A549 (cell line): ENCODE data around the gene F10. TPM values are rescaled to one million over a fixed set of nuclear protein-coding genes. Genes with fewer than 3 reads are reported as not detected.

Experiments used
- ATAC-seq, 2 experiments: fragments of 200-7000 bp in 1 of 2; fragments of >200 bp in 1 of 2; cut with Nextera tagmentation in 1 of 2; cut with Tn5 transposase in 1 of 2; 3 replicates each; pipeline versions ENCODE4 v1.8.0 to v1.9.1; 2018 to 2020; ENCODE audit warnings: mild to moderate bottlenecking in 1 of 2, moderate library complexity in 1 of 2
- CTCF ChIA-PET: fragments of 300-600 bp; sonication (Branson Sonifier 250); formaldehyde crosslinking; extraction: SDS; loops from one replicate; lab custom pipeline; 2021; ENCODE audit warnings: antibody characterized with exemption, inconsistent platforms; lab: Yijun Ruan, JAX
- POLR2A ChIA-PET: fragments of 350-600 bp; formaldehyde crosslinking; extraction: SDS; loops from one replicate; lab custom pipeline; 2021; ENCODE audit warnings: antibody characterized with exemption, inconsistent platforms; lab: Yijun Ruan, JAX
- DNase-seq, 2 experiments: peaks; one replicate each; pipeline versions ENCODE4 v3.0.0 to v3.0.0-alpha.2; 2011 to 2016; ENCODE audit warnings: low read depth in 1 of 2, low spot score in 1 of 2
- FAIRE-seq: peaks from 2 replicates; lab custom pipeline; 2011; peaks lifted over from hg19 to GRCh38; lab: Jason Lieb, UNC
- H3K27ac ChIP-seq, 2 experiments: fragments of >200 bp; sonication (Bioruptor Twin); formaldehyde crosslinking; 3 replicates each; pipeline ENCODE4 v1.5.1; 2016 to 2017
- H3K4me1 ChIP-seq: fragments of >200 bp; sonication (Bioruptor Twin); formaldehyde crosslinking; 3 replicates; pipeline ENCODE4 v1.6.1; 2016
- H3K4me2 ChIP-seq: fragments of >200 bp; sonication (Bioruptor Twin); formaldehyde crosslinking; 3 replicates; pipeline ENCODE4 v1.6.1; 2016
- H3K4me3 ChIP-seq: fragments of >200 bp; sonication (Bioruptor Twin); formaldehyde crosslinking; 3 replicates; pipeline ENCODE4 v1.5.1; 2016
- H3K9me3 ChIP-seq: fragments of >200 bp; sonication (Bioruptor Twin); formaldehyde crosslinking; 3 replicates; pipeline ENCODE4 v1.6.1; 2016
- BCL3 ChIP-seq: fragments of >200 bp; sonication (Bioruptor Twin); formaldehyde crosslinking; IDR thresholded peaks from 3 replicates; pipeline ENCODE4 v1.6.1; 2016
- CBX2 ChIP-seq: fragments of 200-600 bp; sonication (generic); IDR thresholded peaks from 2 replicates; pipeline ENCODE4 v1.6.1; 2016; ENCODE audit warnings: low read depth, mild to moderate bottlenecking, borderline replicate concordance
- CHD4 ChIP-seq: fragments of 200-600 bp; sonication (generic); IDR thresholded peaks from 2 replicates; pipeline ENCODE4 v1.6.1; 2016; ENCODE audit warnings: antibody characterized with exemption, mild to moderate bottlenecking, borderline replicate concordance
- EHMT2 ChIP-seq: fragments of 200-600 bp; sonication (generic); IDR thresholded peaks from 2 replicates; pipeline ENCODE4 v1.6.1; 2016; ENCODE audit warnings: antibody characterized with exemption, low read depth, mild to moderate bottlenecking, moderate library complexity
- FOXS1 ChIP-seq: fragments of 250-450 bp; sonication (Bioruptor Pico); IDR thresholded peaks from 2 replicates; pipeline ENCODE4 v1.5.0; 2020; ENCODE audit warnings: mild to moderate bottlenecking, moderate library complexity
- HOXA7 ChIP-seq: fragments of 250-450 bp; sonication (Bioruptor Pico); IDR thresholded peaks from 2 replicates; pipeline ENCODE4 v1.5.0; 2020; ENCODE audit warnings: mild to moderate bottlenecking, moderate library complexity
- HOXB5 ChIP-seq: fragments of 250-450 bp; sonication (Bioruptor Pico); IDR thresholded peaks from 2 replicates; pipeline ENCODE4 v1.5.0; 2020; ENCODE audit warnings: mild to moderate bottlenecking, moderate library complexity
- JUN ChIP-seq, 2 experiments: fragments of >200 bp; sonication (Bioruptor Twin); formaldehyde crosslinking; IDR thresholded peaks; 2 replicates in 1 of 2; 3 replicates in 1 of 2; pipeline ENCODE4 v1.6.1; 2016 to 2017
- JUNB ChIP-seq: fragments of >200 bp; sonication (Bioruptor Twin); formaldehyde crosslinking; IDR thresholded peaks from 2 replicates; pipeline ENCODE4 v1.6.1; 2016
- KDM1A ChIP-seq: fragments of 200-600 bp; sonication (generic); IDR thresholded peaks from 2 replicates; pipeline ENCODE4 v1.6.1; 2016; ENCODE audit warnings: low read depth, mild to moderate bottlenecking
- MYC ChIP-seq: IDR thresholded peaks from 2 replicates; pipeline ENCODE4 v1.6.1; 2012; ENCODE audit warnings: mild to moderate bottlenecking, inconsistent platforms, low read length, improper control_type of control experiment, borderline replicate concordance
- POLR2A ChIP-seq: IDR thresholded peaks from 2 replicates; pipeline ENCODE4 v1.6.1; 2012; ENCODE audit warnings: mild to moderate bottlenecking, low read length
- RCOR1 ChIP-seq: fragments of 150-350 bp; IDR thresholded peaks from 2 replicates; pipeline ENCODE4 v1.6.1; 2014; ENCODE audit warnings: antibody characterized with exemption, low read length, low read depth
- RFX5 ChIP-seq: fragments of 450-650 bp; IDR thresholded peaks from 2 replicates; pipeline ENCODE4 v1.7.1; 2014; ENCODE audit warnings: antibody characterized with exemption, mild to moderate bottlenecking, moderate library complexity
- RNF2 ChIP-seq: fragments of 200-600 bp; sonication (generic); IDR thresholded peaks from 2 replicates; pipeline ENCODE4 v1.6.1; 2016; ENCODE audit warnings: low read depth, mild to moderate bottlenecking, antibody characterized with exemption, moderate library complexity, borderline replicate concordance
- TFCP2L1 ChIP-seq: fragments of 250-450 bp; sonication (Bioruptor Pico); IDR thresholded peaks from 2 replicates; pipeline ENCODE4 v1.5.0; 2021; ENCODE audit warnings: mild to moderate bottlenecking
- ZFP36 ChIP-seq: fragments of 450-650 bp; IDR thresholded peaks from 2 replicates; pipeline ENCODE4 v1.6.1; 2014; ENCODE audit warnings: borderline replicate concordance; ENCODE audit not compliant: partially characterized antibody
- WGBS: methylation state at CpG from one replicate; pipeline ENCODE4 v1.1.6; 2017; ENCODE audit errors: missing lambda C conversion rate; 5-methylcytosine and 5-hydroxymethylcytosine counted together
- polyA plus RNA-seq, 4 experiments: library from polyadenylated mRNA; depleted of rRNA in 3 of 4; stranded (reverse); fragments of >200 nt; fragmentation: RNase III in 1 of 4; extraction: RNeasy Plus Mini Kit Qiagen cat#74134 plus additional on column Dnase treatment in 1 of 4; gene quantifications; 2 replicates in 3 of 4; 3 replicates in 1 of 4; pipeline ENCODE4 v1.2.3, GENCODE V29; 2011 to 2017
- TF ChIP-seq, protein P1 (sequence below): IDR thresholded peaks from 2 replicates; pipeline ENCODE4 v1.6.1; 2012; ENCODE audit warnings: low read depth, borderline replicate concordance
- TF ChIP-seq, protein P2 (sequence below): fragments of >200 bp; sonication (Bioruptor Twin); formaldehyde crosslinking; IDR thresholded peaks from 3 replicates; pipeline ENCODE4 v1.5.1; 2016

The F10 gene
- polyA plus RNA-seq, 2 of the 4 experiments (the other 2 are of a cell fraction): 0.32 TPM; not detected in 1

- H3K4me1 ChIP-seq: no peaks in the 10 kb centered on the region
- H3K4me2 ChIP-seq: no peak overlapping the region
- H3K27ac ChIP-seq: no peak overlapping the region
- peak; percentile 34 to 36; a peak in 4 of 6 replicates for ATAC-seq
- H3K9me3 ChIP-seq: no peaks in the 10 kb centered on the region
- DNase-seq: no peak
- 70% methylated on average over 14 of the region's 25 CpGs for WGBS
- no peak overlapping the region for H3K4me3 ChIP-seq
- no peak for FAIRE-seq
- TF ChIP-seq MYC (no peak), TFCP2L1 (CRISPR knock-in tag) (no peak), KDM1A (no peak), JUN (IDR thresholded peaks at IDR 0.05) (no peak), EHMT2 (no peak), HOXB5 (CRISPR knock-in tag) (no peak), FOXS1 (CRISPR knock-in tag) (no peak), RNF2 (no peak), CBX2 (no peak), HOXA7 (CRISPR knock-in tag) (no peak), CHD4 (no peak)
- TF ChIP-seq, protein P1, sequence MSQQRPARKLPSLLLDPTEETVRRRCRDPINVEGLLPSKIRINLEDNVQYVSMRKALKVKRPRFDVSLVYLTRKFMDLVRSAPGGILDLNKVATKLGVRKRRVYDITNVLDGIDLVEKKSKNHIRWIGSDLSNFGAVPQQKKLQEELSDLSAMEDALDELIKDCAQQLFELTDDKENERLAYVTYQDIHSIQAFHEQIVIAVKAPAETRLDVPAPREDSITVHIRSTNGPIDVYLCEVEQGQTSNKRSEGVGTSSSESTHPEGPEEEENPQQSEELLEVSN: no peak
- TF ChIP-seq, protein P2, sequence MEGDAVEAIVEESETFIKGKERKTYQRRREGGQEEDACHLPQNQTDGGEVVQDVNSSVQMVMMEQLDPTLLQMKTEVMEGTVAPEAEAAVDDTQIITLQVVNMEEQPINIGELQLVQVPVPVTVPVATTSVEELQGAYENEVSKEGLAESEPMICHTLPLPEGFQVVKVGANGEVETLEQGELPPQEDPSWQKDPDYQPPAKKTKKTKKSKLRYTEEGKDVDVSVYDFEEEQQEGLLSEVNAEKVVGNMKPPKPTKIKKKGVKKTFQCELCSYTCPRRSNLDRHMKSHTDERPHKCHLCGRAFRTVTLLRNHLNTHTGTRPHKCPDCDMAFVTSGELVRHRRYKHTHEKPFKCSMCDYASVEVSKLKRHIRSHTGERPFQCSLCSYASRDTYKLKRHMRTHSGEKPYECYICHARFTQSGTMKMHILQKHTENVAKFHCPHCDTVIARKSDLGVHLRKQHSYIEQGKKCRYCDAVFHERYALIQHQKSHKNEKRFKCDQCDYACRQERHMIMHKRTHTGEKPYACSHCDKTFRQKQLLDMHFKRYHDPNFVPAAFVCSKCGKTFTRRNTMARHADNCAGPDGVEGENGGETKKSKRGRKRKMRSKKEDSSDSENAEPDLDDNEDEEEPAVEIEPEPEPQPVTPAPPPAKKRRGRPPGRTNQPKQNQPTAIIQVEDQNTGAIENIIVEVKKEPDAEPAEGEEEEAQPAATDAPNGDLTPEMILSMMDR: no peak
- ChIA-PET CTCF (no interaction called here), POLR2A (no interaction called here)
Observed at GRCh38 chr13:113162783-113163685, 40.4 kb downstream of the F10 start.

GRCh38 chr13:113164492-113164891, 41.9 kb downstream of the F10 start:
- ChIA-PET POLR2A (no interaction called here), CTCF (no interaction called here)
- 97% methylated on average over 12 of the region's 12 CpGs for WGBS
- FAIRE-seq: no peak
- no peak for ATAC-seq
- DNase-seq: no peak
- Histone ChIP-seq H3K4me2 (no peak overlapping the region), H3K4me3 (no peak overlapping the region), H3K9me3 (no peaks in the 10 kb centered on the region), H3K27ac (no peak overlapping the region), H3K4me1 (no peaks in the 10 kb centered on the region)
- TF ChIP-seq BCL3 (no peak), RCOR1 (no peak), POLR2A (no peak), CBX2 (no peak), ZFP36 (no peak), RFX5 (no peak), RNF2 (no peak), HOXA7 (CRISPR knock-in tag) (no peak), JUNB (no peak)
- TF ChIP-seq, all 56 proteins: peak for 0
